Activated CD8-positive, alpha-beta memory T cell treated with anti-CD3 and anti-CD28 coated beads, Interleukin-2, amount 50 U/mL, for 4 hours (primary cell): ENCODE results near the gene SLC25A33.
A peak's percentile ranks its signal among the peaks of the same experiment; 100 is the strongest.
"Not testable (repeated sequence)": the region's sequence is repeated elsewhere in the genome, so short reads cannot be mapped to it uniquely, and the experiment has no call there.

Experiments used
- DNase-seq: peaks from one replicate; pipeline ENCODE4 v3.0.0-alpha.2; 2020

Gene SLC25A33

GRCh38 chr1:9602794-9603167 is 63.5 kb downstream of the SLC25A33 start:
- no peak for DNase-seq

GRCh38 chr1:9603307-9603706 is 64.0 kb downstream of the SLC25A33 start:
- DNase-seq, result peak; percentile 13

- DNase-seq, result no peak
These were observed 64.8 kb downstream of the SLC25A33 start for GRCh38 chr1:9603766-9604753.

GRCh38 chr1:9604836-9605235 is 65.6 kb downstream of the SLC25A33 start:
- DNase-seq, result no peak

GRCh38 chr1:9605946-9606455 is 66.7 kb downstream of the SLC25A33 start:
- no peak for DNase-seq

GRCh38 chr1:9606458-9606857 is 67.2 kb downstream of the SLC25A33 start:
- no peak for DNase-seq

GRCh38 chr1:9606948-9607347 is 67.7 kb downstream of the SLC25A33 start:
- DNase-seq, result no peak

GRCh38 chr1:9607352-9607751 is 68.1 kb downstream of the SLC25A33 start:
- no peak for DNase-seq

- no peak for DNase-seq
These were observed 70.7 kb downstream of the SLC25A33 start for GRCh38 chr1:9609998-9610397.

GRCh38 chr1:9610548-9610947 is 71.3 kb downstream of the SLC25A33 start:
- DNase-seq, result no peak

GRCh38 chr1:9611716-9612115 is 72.5 kb downstream of the SLC25A33 start:
- no peak for DNase-seq

GRCh38 chr1:9612162-9612845 is 73.0 kb downstream of the SLC25A33 start:
- DNase-seq, result no peak

GRCh38 chr1:9612871-9613624 is 73.8 kb downstream of the SLC25A33 start:
- DNase-seq, result peak; percentile 14

- DNase-seq, result no peak
These were observed 74.5 kb downstream of the SLC25A33 start for GRCh38 chr1:9613625-9614299.

GRCh38 chr1:9615316-9616063 is 76.2 kb downstream of the SLC25A33 start:
- peak; percentile 57 for DNase-seq

GRCh38 chr1:9618909-9619679 is 79.8 kb downstream of the SLC25A33 start:
- no peak for DNase-seq

- no peak for DNase-seq
These were observed 81.8 kb downstream of the SLC25A33 start for GRCh38 chr1:9621032-9621431.

- DNase-seq, result no peak
These were observed 84.8 kb downstream of the SLC25A33 start for GRCh38 chr1:9624081-9624480.

- DNase-seq, result not testable (repeated sequence)
These were observed 85.8 kb downstream of the SLC25A33 start for GRCh38 chr1:9625030-9625429.

- DNase-seq, result no peak
These were observed 86.9 kb downstream of the SLC25A33 start for GRCh38 chr1:9626201-9626608.
